Measurements from ENCODE around the gene PLAAT3.

- no peak for TF ChIP-seq CTCF (IDR thresholded peaks at IDR 0.05; ENCODE audit: insufficient read depth, low read depth, low read length)
- TF ChIP-seq EZH2 (IDR thresholded peaks at IDR 0.05; ENCODE audit: insufficient read depth, low read length), result no peak
Measured at GRCh38 chr11:63564056-63564774, 50.0 kb downstream of the PLAAT3 start.
